ENCODE measurements around the gene ZNF718.

DNA sequence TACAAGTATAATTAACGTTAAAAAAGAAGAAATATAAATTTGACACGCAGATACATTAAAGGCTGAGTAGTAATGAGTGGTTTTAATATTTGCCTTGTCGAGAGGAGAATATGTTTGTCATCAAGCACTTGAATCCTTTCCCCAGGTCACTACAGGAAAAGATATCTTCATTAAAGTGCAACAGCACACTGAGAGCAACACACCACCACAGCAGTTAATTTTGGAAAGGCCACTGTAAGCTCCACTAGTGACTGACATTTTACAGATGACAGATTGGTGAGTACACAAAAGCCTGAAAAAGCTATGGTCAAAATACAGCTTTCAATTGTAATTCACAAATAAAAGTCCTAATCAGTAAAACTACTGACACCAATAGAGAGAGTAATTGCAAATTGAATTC lies 76.6 kb downstream of the ZNF718 start:
- TF ChIP-seq, protein P1, sequence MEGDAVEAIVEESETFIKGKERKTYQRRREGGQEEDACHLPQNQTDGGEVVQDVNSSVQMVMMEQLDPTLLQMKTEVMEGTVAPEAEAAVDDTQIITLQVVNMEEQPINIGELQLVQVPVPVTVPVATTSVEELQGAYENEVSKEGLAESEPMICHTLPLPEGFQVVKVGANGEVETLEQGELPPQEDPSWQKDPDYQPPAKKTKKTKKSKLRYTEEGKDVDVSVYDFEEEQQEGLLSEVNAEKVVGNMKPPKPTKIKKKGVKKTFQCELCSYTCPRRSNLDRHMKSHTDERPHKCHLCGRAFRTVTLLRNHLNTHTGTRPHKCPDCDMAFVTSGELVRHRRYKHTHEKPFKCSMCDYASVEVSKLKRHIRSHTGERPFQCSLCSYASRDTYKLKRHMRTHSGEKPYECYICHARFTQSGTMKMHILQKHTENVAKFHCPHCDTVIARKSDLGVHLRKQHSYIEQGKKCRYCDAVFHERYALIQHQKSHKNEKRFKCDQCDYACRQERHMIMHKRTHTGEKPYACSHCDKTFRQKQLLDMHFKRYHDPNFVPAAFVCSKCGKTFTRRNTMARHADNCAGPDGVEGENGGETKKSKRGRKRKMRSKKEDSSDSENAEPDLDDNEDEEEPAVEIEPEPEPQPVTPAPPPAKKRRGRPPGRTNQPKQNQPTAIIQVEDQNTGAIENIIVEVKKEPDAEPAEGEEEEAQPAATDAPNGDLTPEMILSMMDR (IDR thresholded peaks at IDR 0.05): no peak
- TF ChIP-seq POLR2A (IDR thresholded peaks at IDR 0.05): no peak
